Measurements from ENCODE around the gene TLX3.

DNA sequence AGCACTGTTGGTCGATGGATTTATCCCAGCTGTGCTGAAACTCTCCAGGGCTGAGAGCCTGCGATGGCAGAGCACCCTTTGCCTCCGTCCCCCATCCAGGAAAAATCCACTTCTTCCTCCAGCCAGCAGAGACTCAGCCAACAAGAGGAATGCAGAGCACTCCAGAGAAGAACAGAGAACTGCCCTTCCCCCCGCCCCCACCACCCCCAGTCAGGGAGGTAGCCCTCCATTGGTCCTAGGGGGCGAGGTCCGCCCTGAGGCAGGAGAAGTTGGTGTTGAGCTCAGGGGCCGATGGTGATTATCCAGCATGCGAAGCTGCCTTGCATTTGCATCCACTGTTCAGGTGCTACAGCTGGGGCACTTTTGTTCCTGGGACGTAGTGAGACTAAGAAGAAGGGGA lies 9.0 kb downstream of the TLX3 start:
- TF ChIP-seq, protein P1, sequence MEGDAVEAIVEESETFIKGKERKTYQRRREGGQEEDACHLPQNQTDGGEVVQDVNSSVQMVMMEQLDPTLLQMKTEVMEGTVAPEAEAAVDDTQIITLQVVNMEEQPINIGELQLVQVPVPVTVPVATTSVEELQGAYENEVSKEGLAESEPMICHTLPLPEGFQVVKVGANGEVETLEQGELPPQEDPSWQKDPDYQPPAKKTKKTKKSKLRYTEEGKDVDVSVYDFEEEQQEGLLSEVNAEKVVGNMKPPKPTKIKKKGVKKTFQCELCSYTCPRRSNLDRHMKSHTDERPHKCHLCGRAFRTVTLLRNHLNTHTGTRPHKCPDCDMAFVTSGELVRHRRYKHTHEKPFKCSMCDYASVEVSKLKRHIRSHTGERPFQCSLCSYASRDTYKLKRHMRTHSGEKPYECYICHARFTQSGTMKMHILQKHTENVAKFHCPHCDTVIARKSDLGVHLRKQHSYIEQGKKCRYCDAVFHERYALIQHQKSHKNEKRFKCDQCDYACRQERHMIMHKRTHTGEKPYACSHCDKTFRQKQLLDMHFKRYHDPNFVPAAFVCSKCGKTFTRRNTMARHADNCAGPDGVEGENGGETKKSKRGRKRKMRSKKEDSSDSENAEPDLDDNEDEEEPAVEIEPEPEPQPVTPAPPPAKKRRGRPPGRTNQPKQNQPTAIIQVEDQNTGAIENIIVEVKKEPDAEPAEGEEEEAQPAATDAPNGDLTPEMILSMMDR (IDR thresholded peaks at IDR 0.05) = no peak
- no peak for TF ChIP-seq POLR2A (IDR thresholded peaks at IDR 0.05)
